ENCODE measurements around the gene EMP1. TPM values are rescaled to one million over a fixed set of nuclear protein-coding genes. Genes with fewer than 3 reads are reported as not detected.

EMP1 gene
- total RNA-seq, 1 donor from 2014 or later, result 118 TPM

Other genes starting within 250 kb of the EMP1 start
- gene GPRC5D, start 244.6 kb upstream of the EMP1 start, total RNA-seq, result not detected
- 44.3 TPM for gene HEBP1, start 196.5 kb upstream of the EMP1 start, total RNA-seq
- gene FAM234B, start 152.3 kb upstream of the EMP1 start, total RNA-seq, result 1.6 TPM
- gene GSG1, start 93.1 kb upstream of the EMP1 start, total RNA-seq, result not detected

All from cardiac septum (tissue), 1 donor.